ENCODE measurements around the gene GALNT3. TPM values are rescaled to one million over a fixed set of nuclear protein-coding genes. Genes with fewer than 3 reads are reported as not detected.

Gene GALNT3
- total RNA-seq, 2 donors from 2014 or later = 13.1 to 16.2 TPM

GRCh38 chr2:165698444-165698884, 95.6 kb downstream of the GALNT3 start:
- no peaks in the 10 kb centered on the region for H3K4me1 Mint-ChIP-seq (ENCODE audit: low read depth)
- no peak overlapping the region for H3K4me3 Mint-ChIP-seq
- H3K27me3 Mint-ChIP-seq (ENCODE audit: low read depth) = peaks cover 18% of the 10 kb centered on the region
- peak in 1 of 2 donors; percentile 48 for ATAC-seq (replicated peaks in 1 of 2)
- no peaks in the 10 kb centered on the region for H3K36me3 Mint-ChIP-seq (ENCODE audit: insufficient read depth in 2 of 2)
- H3K27ac Mint-ChIP-seq = no peak overlapping the region
- DNase-seq = peak; percentile 4 to 5
- H3K9me3 Mint-ChIP-seq = no peaks in the 10 kb centered on the region

GRCh38 chr2:165697748-165698443, 96.2 kb downstream of the GALNT3 start:
- no peak overlapping the region for H3K27ac Mint-ChIP-seq
- no peaks in the 10 kb centered on the region for H3K4me1 Mint-ChIP-seq (ENCODE audit: low read depth)
- H3K4me3 Mint-ChIP-seq = no peak overlapping the region
- peaks cover 18% of the 10 kb centered on the region for H3K27me3 Mint-ChIP-seq (ENCODE audit: low read depth)
- no peaks in the 10 kb centered on the region for H3K36me3 Mint-ChIP-seq (ENCODE audit: insufficient read depth in 2 of 2)
- no peak for ATAC-seq (replicated peaks in 1 of 2)
- no peaks in the 10 kb centered on the region for H3K9me3 Mint-ChIP-seq
- no peak for DNase-seq

Other genes with a start within 250 kb of the GALNT3 start
- 10 to 100 TPM; 24.9 to 26.8 TPM for gene TTC21B, start 159.5 kb upstream of the GALNT3 start, total RNA-seq